Measurements from ENCODE around the gene SNRPB2.
A peak's percentile ranks its signal among the peaks of the same experiment; 100 is the strongest.

Gene SNRPB2

DNA sequence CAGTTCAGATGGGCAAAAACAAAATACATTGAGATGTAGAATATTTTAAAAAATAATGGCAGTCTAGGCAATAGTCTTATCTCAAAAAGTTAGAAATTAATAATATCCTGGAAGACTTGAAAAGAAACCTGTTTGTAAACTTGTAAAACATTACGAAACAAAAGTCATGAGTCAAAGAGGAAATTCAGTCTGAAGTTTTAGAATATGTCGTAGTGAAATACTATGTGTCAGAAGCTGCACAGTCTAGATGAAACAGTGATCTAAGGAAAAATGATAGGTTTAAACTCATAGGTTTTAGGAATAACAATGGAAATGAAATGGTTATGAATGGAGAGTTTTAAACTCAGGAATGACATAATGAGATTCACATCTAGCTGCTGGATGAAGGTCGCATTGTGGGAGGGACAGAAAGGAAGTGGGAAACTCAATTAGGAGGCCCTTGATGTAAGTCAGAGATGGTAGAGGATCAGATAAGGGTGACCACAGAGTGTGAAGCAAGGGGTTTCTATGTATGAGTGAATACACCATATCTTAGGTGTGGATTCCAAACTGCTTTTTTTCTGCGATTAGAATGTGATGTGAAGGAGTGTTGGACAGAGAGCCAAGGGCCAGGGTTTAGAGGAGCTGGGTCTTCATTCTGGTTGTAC is 2.8 kb downstream of the SNRPB2 start:
- no peak for DNase-seq (ENCODE audit: low spot score)

DNA sequence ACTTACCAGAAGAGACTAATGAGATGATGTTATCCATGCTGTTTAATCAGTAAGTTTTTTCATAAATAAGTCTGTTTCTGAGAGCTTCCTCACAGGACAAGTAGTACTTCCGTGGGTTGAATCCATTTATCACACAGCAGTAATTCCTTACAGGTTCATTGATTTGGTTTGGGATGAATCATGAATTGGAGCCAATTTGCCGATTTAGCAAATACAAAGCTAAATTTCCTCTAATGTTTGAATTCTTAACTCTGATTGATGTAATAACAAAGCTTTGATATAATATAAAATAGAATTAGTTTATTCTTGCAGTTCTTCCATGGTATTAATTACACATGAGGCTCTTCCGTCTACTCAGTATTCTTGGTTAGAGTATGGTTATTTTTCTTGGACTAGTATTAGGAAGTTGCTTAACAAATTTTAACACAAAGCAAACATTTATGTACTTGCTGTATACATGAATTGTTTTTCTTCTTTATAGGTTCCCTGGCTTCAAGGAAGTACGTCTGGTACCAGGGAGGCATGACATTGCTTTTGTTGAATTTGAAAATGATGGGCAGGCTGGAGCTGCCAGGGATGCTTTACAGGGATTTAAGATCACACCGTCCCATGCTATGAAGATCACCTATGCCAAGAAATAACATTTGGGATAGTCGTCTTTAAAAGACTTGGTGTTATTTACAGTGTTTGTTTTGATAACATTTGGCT is 10.7 kb downstream of the SNRPB2 start:
- no peak for DNase-seq (ENCODE audit: low spot score)

DNA sequence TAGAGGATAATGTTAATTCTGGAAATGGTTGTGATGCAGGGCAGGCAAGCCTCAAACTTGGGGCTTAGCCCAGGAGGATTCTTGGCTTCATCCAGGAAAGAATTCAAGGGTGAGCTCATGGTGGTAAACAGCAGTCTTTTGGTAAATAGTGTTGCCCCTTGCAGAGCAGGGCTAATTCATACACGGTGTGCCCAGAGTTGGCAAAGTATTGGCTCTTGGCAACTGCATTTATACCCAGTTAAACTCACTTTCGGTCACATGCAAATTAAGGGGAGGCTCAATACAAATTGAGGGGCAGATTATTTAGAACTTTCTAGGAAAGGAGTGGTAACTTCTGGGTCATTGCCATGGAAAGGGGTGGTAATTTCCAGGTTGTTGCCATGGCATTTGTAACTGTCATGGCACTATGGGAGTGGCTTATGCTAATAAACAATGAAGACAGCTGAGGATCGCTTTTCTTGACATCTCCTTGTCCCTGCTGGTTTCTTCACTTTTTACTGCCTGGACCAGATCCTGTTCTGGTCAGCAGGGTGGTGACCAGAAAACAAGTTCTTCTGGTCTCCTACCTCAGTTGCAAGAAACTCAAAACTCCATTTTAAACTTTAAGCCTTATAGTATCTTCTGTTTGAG is 14.5 kb downstream of the SNRPB2 start:
- DNase-seq (ENCODE audit: low spot score): no peak

DNA sequence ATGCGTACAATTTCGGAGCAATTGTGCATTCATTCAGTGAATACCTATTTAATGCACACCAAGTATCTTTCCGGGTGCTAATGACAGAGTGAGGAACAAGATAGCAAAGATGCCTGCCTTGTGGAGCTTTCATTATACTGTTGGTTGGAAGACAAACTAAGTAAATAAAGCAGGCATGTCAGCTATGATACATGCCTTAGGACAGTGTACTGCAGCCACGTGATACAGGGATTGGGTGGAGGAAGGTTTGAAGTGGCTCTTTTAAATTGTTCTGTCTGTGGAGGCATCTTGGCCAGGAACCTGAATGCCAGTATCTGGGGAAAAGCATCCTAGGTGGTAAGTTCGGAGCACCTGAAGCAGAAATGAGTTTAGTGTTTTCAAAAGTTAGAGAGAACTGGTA is 15.4 kb downstream of the SNRPB2 start:
- no peak for DNase-seq (ENCODE audit: low spot score)

DNA sequence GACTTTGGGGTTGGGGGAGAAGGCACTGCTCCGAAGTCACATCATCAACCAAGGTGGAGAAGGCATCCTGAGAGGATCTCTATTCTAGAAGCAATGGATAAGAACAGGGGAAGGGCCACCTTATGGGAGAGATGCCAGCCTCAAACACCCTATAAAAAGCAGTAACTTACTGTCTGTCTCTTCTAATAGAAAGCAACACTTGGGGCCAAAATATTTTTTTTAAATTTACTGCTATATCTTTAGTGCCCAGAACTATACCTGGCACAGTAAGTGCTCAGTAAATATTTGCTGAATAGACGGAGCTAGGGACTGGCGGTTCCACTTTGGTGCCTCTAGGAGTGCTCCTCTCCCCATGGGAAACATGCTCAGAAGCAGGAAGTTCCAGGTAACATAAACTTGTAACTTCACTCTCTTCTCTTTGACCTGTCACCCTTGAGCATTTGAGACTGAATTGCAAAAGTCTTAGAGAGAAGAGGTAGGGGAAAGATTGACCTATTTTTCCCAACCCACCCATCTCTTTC is 17.5 kb downstream of the SNRPB2 start:
- DNase-seq (ENCODE audit: low spot score): no peak

DNA sequence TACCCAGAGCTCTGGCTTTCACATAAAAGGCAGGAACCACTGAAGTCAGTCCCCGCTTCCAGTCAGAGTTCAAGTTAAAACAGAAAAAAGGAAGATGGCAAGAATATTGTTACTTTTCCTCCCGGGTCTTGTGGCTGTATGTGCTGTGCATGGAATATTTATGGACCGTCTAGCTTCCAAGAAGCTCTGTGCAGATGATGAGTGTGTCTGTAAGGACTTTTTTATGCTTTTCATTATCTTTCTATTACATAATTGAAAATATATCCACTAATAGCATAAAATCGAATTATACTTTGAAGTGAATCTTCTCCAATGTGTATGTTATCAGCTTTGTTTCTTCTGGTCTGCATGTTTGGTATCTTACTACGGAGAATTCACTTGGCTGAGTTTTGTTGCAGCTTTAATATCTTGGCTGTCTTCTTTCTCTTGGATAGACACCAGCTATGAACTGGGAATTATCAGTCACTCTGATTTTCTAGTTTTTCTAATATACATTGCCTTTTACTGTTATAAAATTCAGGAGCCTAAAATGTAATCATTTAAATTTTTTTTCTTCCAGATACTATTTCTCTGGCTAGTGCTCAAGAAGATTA is 18.6 kb downstream of the SNRPB2 start, which contains the start of gene OTOR:
OTOR (plus strand) TSS at position 51 of the 593 bp plus-strand sequence; CDS start at position 95, 44 bp downstream.
- no peak for DNase-seq (ENCODE audit: low spot score)

DNA sequence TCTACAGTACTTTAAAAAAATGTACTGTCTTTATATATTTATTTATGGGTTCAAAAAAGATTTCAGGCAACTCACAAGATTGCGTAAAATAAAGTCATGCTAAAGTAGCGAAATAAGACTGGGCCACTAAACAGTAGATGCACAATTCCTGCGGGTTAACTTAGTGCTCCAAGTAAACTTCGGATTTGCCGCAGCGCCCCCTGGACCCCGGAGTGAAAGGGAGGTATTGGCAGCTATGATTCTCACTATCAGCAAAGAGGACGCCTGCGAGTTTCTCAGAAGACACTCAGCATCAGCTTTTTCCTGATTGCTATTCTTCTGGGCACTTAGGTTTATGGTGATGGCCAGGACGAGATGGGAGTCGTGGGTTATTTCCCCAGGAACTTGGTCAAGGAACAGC is 19.7 kb downstream of the SNRPB2 start:
- no peak for DNase-seq (ENCODE audit: low spot score)

DNA sequence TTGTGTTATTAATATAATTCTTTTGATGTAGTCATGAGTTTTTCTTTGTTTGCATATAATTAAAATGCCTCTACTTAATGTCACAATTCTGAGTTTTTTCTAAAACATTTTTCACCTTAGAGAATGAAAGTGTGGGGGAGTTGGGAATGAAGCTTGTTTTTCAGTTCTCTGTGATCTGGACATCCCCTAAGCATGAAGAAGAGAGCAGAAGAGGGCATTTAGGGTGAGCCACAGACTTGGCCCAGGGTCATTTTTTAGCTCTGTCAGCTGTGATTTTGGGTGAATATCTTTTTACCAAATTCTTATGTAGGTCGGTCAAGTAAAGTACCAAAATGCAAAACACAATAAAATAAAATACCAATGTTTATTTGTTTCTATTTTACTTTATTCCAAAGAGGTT is 22.3 kb downstream of the SNRPB2 start:
- no peak for DNase-seq (ENCODE audit: low spot score)

DNA sequence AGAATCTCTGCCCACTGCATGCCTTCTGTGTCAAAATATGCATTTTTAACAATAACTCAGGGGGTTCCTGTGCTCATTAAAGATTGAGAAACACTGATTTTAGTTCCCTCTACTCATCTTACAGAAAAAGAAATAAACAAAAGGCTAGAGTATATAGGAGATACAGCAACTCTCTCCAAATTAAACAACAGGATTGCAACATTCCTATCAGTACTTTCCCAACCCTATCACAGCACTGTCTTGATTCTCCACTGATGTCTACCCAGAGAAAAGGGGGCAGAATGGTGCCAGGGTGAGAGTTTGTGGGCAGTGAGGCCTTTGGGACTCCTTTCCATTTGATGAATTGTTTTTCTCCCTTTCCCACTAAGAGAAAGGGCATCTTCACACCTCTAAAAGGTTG is 23.1 kb downstream of the SNRPB2 start:
- no peak for DNase-seq (ENCODE audit: low spot score)

DNA sequence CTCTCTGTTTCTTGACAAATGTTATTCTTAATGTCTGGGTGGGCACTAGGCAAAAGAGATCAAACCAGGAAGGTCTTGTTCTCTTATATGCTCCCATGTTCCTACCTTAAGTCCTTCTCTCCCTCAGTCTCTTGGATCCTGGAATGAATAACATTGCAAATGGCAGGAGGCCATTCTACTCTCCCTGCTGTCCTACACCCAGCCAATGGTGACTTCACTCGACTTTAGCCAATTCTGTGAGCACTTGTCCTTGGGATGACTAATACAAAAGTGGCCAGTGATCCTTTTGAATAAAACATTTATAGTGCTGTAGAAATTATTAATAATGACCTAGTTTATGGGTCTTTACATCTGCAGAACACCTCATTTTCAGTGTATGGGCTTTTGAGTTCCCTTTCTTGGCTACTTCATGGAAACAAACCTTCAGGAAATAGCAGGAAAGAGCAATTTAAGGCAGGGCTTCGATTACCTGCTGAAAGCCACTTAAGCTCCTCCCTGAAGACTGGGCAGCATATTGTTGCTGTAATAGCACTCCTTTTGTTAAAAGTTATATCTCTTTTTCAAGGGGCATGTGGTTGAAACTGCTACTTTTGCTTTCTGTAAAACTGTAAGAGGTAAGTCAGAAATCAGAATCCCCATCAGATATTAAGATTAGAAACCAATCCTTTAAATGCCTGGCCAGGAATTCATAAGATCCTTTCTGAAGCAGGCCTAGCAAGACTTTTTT is 28.8 kb downstream of the SNRPB2 start:
- no peak for DNase-seq (ENCODE audit: low spot score)

DNA sequence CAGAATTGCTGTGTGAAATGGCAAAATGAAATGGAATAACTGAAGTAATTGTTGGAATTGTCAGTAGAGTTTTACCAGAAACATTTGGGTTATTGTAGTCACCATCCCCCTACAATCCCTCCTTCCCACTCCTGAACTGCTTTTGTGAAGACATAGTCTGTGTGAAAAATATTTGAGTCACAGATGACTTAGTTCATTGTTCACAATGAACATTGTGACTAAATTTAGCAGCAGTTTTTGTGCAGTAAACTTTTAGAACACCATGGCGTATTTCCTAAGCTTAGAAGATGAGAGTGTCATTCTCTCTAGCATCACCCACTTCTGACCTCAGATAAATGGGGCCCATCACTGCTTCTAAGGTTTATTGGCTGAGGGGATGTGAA is 29.3 kb downstream of the SNRPB2 start:
- DNase-seq (ENCODE audit: low spot score): no peak

DNA sequence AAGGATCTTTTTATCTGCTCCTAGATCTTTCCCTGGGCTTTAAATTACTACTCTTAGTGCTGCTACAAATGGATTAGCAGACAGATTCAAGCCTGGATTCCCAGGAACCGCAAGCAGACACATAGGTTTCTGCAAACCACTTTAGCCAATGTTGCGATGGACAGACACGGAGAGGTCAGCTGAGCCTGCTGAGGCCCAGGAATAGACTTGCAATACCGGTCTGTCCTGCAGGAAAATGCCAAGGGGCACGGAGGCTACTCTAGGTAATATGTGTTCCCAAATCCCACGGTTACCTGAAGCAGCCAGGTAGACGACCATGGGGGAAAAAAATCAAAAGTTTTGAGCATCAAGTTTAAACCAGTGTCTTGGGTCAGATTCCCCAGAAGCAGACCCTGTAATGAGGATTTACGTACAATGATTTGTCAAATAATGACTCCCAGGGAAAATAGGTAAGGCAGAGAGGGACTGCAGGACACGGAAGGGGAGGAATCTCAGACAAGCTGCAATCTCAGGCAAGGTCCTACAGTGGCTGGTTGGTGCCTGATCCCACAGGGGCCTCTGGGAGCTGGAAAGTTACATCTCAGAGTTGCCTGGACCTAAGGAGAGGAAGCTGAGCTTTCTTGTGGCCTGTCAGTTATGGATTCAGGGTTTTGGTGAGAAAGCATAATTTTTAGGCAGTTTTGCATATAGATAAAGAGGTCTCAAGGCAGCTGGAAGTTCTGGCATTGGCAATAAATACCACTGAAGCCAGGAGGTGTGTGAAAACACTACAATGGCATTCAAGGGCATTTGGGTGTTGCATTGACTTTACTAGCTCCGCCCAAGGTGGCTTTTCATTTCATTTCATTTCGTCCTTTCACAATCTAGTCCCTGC is 30.8 kb downstream of the SNRPB2 start:
- no peak for DNase-seq (ENCODE audit: low spot score)

DNA sequence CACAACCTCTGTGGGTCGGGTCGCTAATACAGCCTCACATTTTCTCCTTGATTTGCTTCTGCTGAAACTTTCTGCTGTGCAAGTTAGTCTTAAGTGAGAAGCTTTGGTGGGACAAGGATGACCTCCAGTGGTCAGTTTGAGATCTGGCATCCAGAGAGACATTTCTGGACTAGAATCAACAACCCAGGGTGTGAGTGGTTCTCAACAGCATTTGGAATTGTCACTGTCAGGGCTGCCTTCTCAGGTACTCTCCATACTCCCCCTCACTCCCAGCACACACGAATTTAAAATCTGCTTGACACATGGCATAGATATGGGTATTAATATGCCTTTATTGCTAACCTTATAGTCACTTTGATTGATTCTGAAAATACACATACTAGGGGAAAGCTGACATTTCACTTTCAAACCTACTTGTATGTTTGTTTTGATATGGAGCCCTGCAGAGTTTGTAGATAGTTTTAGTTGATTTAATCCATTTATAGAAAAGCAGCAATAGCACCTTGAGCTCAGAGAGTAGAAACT is 31.5 kb downstream of the SNRPB2 start:
- DNase-seq (ENCODE audit: low spot score): peak; percentile 62

DNA sequence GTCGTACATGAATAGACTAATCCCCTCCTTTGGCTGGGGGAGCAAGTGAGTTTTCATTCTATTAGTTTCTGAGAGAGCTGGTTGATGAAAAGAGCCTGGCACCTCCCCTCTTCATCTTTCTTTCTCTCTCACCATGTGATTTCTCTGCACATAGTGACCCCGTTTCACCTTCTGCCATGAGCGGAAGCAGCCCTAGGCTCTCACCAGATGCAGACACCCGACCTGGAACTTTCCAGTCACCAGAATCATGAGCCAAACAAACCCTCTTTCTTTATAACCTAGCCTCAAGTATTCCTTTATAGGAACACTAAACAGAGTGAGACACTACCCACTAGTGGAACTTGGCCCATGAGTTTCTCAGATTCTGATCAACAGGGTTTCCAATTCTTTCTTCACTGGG is 34.7 kb downstream of the SNRPB2 start:
- no peak for DNase-seq (ENCODE audit: low spot score)

DNA sequence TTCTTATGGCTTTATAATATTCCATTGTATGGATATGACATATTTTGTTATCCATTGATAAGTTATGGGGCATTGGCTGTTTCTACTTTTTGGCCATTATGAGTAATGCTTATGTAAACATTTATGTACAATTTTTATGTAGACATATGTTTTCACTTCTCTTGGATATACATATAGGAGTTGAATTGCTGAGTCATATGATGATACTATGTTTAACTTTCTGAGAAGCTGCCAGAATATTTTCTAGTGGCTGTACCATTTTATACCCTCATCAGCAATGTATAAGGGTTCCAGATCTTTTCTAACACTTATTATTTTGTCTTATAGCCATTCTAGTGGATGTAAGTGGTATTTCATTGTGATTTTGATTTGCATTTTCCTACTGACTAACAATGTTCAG is 41.4 kb downstream of the SNRPB2 start:
- no peak for DNase-seq (ENCODE audit: low spot score)

DNA sequence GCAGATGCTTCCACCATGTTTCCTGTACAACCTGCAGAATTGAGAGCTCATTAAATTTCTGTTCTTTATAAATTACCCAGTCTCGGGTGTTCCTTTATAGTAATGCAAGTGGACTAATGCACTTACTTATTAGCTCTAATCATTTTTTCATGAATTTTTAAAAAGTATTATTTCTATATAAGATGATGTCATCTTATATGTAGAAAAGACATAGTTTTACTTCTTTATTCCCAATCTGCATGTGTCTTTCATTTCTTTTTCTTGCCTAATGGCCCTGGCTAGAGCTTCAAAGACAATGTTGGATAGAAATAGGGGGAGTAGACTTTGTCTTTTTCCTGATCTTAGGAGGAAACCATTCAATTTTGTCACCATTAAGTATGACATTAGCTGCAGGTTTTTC is 46.1 kb downstream of the SNRPB2 start:
- DNase-seq (ENCODE audit: low spot score): no peak

DNA sequence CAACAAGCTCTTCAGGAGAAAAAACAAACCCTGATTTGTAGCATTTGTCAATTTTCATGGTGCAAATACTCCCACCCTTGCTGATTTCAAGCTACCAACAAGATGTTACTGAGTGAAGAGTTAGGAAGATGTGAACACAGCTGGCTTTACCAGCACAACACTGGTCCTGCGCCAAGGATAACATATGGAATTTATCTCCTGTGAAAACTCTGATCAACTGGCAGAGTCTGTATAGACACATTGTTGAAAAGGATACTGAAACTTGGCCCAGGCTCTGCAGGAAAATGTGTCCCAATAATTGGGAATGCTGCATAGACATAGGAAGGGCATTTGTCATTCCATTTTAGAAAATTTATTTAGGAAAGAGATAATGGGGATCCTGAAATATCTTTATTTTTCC is 47.3 kb downstream of the SNRPB2 start:
- DNase-seq (ENCODE audit: low spot score): no peak

DNA sequence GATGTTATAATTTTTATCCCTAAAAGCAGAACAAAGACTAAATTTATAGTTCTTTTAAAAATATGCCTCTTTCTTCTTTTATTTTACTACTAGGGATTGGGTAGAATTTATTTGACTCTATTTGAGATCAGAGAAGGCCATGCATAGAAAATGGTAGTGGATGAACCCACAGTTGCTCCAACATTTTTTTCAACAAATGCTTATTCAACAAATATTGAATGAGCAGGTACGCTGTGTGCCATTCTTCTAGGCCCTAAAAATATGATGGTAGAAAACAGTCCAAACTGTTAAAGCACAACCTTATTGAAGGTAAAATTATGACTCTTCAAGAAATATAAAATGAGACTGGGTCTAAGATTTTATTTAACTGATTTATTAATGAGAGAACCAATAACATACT is 48.3 kb downstream of the SNRPB2 start:
- DNase-seq (ENCODE audit: low spot score): no peak

DNA sequence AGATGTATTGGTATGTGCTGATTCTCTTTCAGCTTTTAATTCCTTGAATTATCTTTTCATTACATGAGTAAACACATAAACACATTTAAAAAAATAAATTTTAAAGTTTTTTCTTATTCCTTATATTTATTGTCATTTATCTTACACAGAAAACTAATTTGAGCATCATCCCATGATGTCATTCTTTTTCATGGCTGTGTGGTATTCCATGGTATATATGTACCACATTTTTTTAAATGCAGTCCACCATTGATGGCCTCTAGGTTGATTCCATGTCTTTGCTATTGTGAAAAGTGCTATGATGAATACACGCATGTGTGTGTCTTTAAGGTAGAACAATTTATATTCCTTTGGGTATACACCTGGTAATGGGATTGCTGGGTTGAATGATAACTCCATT is 51.7 kb downstream of the SNRPB2 start:
- DNase-seq (ENCODE audit: low spot score): no peak

DNA sequence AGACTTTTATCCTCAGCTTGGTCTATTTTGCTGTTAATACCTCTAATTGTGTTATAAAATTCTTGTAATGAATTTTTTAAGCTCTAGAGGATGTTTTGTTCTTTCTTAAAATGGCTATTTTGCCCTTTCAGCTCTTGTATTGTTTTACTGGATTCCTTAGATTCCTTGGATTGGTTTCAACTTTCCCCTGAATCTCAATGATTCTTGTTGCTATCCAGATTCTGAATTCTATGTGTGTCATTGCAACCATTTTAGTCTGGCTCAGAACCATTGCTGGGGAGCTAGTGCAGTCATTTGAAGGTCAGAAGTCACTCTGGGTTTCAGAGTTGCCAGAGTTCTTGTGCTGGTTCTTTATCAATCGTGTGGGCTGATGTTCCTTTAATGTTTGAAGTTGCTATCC is 55.4 kb downstream of the SNRPB2 start:
- no peak for DNase-seq (ENCODE audit: low spot score)
